ENCODE data around the gene CABP1. TPM values are rescaled to one million over a fixed set of nuclear protein-coding genes. Genes with fewer than 3 reads are reported as not detected.
A peak's percentile ranks its signal among the peaks of the same experiment; 100 is the strongest.
"Not testable (repeated sequence)": the region's sequence is repeated elsewhere in the genome, so short reads cannot be mapped to it uniquely, and the experiment has no call there.

Gene CABP1
- total RNA-seq, 1 experiment from 2014 or later: 0.83 TPM

DNA sequence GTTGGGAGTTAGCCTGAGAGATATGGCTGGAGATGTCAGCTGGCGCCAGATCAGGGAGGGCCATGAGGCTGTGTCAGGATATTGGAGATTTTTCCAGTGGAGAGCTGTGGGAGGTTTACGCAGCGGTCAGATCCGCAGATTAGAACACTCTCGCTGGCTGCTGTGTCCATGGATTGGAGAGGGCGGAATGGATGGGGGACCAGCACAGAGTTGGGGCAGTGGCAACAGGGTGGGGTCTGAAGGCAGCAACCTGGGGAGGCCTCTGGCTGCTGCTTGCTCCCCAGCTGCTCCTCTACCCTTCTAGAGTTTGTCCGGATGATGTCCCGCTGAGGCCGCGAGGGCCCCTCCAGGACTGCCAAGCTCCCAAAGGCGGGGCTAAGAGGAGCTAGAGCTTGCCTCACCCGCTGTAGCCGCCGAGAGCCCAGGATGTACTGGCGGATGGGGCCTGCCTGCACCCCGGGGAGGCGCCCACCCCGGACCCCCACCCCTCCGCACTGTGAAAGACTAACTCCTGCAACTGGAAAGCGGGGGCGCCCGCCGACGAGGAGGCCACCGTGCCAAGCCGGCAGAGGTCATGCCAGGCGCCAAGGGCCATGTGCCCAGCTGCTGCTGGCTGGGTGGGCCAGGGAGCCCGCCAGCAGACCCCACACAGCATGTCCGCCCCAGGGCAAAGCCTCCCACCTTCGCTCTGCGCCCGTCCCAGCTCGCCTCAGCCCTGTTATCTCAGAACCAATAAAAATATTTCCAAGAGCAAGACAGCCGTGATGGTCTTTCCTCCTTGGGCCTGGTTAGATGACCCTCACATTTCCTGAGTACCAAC, 26.4 kb downstream of the CABP1 start:
- DNase-seq (ENCODE audit: low spot score): no peak

DNA sequence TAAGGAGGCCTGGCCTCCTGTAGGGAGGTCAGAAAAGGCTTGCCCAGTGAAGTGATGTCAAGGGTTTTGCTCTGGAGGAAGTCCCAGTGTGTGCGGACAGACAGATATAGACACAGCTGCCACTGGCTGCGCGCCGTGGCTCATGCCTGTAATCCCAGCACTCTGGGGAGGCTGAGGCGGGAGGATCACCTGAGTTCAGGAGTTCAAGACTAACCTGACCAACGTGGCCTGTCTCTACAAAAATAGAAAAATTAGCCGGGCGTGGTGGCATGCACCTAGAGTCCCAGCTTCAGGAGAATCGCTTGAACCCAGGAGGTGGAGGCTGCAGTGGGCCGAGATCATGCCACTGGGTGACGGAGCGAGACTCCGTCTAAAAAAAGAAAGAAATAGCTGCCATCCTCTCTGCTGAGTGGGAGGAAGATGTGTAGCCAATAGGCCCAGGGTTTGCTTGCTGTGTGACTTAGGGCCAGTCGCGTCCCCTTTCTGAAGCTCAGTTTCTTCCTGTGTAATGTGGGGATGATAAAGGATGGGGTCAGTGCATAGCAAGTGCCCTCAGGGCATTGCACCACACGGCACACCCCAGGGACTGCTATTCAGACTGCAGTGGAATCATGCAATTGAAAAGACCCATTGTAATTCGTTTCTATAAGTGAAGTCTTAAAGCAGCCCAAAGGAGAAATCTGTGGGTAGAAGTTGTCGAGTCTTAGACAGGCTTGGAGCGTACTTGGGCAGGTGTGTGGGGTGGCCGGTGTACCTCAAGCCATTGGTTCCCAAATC, 27.9 kb downstream of the CABP1 start:
- DNase-seq (ENCODE audit: low spot score): no peak

- DNase-seq (ENCODE audit: low spot score): no peak
Observed at GRCh38 chr12:120668868-120669840, 28.7 kb downstream of the CABP1 start.

- not testable (repeated sequence) for DNase-seq (ENCODE audit: low spot score)
Observed at GRCh38 chr12:120670237-120670636, 29.8 kb downstream of the CABP1 start.

GRCh38 chr12:120670667-120671066, 30.2 kb downstream of the CABP1 start:
- no peak for DNase-seq (ENCODE audit: low spot score)

DNA sequence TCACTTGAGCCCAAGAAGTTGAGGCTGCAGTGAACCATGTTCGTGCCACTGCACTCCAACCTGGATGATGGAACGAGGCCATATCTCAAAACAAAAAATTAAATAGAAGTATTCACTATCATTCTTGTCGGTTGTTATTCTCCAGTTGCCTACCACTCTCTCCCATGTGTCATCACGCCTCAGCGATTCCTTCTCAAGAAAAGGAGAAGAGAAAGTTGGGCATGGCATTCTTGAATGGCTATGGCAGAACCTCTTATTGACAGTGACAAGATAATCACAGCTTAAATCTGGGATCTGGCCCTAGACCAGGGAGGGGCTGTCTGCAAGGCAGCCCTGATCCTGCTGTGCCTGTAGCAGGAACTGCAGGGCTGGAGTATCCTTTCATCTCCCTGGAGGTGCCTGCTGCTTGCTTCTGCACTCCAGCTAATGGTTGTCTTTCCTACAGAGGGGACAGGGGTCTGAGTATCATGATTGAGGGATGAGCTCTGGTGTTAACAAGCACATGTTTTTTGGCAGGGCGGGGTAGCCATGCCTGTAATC, 33.7 kb downstream of the CABP1 start:
- DNase-seq (ENCODE audit: low spot score): no peak

DNA sequence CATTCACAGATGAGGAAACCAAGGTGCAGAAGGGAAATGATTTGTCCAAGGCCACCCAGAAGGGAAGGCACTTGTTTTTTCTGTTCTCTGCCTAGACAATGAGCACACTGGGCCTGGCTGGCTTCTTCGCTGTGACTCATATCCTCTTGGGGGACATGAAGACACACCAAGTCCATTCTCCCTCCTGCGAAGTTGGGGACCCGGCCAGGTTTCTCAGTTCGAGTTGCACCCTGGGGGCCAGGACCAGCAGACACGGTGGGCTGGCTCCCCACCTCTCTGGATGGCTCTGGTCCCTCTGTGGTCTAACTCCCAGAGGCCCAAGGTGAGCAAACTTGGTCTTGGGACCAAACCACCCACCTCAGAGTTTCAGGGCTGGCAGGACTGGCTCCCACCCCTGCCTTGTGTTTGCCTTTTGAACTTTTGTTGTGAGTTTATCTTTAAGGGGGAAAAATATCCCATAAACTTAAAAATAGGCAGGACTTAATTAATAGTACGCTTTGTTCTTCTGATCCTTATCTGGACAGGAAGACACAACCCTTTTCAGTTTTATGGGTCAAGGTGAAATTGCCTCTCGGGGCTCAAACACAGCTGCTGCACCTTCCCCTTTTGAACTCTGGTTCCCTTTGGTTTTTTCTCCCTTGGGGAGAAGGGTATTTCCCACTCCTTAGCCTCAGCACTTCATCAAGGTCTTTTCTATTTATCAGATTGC, 37.5 kb downstream of the CABP1 start:
- peak; percentile 65 for DNase-seq (ENCODE audit: low spot score)

DNA sequence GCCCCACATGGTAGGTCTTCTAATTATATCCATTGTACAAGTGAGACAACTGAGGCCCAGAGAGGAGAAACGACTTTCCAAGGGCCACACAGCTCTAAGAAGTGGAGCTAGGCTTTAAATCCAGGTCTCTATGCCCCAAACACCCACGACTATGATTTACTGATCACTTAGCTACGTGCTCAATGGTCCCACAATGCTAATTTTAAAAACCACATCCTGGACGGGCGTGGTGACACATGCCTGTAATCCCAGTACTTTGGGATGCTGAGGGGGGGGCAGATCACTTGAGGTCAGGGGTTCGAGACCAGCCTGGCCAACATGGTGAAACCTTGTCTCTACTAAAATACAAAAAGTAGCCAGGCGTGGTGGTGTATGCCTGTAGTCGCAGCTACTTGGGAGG, 38.1 kb downstream of the CABP1 start:
- peak; percentile 39 for DNase-seq (ENCODE audit: low spot score)

DNA sequence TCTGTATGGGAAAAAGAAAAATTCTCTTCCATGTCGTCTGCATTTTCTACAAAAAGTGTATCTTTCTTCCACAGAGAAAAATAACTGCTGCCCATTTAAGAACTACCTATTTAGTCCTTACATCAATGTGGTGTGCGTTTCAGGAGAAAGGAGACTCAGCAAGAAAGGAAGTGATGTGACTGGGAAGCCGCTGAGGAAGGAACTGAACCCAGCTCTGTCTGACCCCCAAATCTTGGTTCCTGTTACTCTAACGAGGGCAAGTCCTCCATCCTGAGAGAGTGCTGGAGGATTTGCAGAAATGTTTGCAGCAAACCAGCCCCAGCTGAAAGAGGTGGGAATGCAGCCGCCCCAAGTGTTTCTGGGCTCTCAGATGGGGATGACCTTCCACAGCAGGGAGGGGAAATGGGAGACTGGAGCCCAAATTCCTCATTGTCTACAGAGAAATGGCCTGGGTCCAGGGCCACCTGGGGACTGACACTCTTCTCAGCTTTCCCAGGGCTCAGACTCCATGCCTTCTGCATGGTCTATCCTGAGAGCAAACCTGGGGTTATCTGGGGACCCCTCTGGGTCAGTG, 39.8 kb downstream of the CABP1 start:
- DNase-seq (ENCODE audit: low spot score): no peak

DNA sequence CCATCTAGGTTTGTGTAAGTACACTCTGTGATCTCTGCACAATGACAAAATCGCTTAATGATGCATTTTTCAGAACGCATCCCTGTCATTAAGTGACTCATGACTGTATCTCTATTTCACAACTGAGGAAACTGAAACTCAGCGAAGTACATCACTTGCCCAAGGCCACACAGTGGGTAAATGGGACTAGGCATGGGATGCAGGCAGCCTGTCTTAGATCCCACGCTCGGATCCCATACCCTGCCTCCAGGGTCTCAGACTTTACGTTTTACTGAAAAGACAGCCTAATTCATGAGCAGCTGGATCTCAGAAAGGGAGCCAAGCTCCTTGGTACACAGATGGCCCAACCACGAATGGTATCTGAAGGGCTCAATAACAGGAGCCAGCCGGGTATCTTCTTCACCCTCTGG, 44.1 kb downstream of the CABP1 start:
- DNase-seq (ENCODE audit: low spot score): no peak

DNA sequence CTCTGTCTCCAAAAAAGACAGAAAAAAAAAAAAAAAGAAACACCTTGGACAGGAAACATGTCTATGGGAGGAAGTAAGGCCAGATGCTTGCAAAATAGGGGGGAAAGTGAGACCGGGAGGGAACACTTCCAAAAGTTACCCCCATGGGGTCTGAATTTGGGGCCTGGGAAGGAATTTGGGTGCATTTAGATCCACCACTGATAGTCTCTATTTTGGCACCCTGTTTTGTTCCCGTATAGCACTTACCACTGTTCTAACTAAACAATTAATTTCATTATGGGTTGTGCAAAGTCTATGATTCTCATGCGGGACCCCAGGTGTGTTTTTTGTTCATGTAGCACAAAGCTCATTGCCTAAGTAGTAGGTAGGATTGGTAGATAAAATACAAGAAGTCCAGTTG, 45.1 kb downstream of the CABP1 start:
- DNase-seq (ENCODE audit: low spot score): no peak

DNA sequence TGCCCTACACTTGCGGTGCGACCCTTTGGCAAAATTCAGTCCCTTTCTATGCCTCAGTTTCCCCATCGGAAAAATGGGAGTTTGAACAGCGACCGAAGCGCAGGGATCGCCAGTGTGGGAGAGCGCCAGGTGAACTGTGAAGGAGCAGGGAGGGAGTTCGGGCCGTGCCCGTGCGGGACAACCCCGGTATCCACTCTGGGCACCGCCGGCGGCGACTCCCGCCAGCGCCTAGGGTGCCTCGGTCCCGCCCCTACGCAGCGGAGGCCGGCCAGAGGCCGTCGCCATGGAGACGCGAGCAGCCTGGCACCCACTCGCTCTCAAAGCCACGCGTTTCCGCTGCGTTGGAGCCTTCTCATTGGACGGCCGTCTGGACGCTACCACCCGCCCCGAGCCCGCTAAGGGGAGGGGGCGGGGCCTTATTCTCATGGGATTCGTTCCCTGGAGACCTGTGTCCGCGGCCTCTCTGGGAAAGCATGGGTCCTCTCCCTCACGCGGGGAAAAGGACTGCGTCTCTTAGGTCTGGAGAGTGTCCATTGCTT, 45.8 kb downstream of the CABP1 start:
- peak; percentile 96 for DNase-seq (ENCODE audit: low spot score)

DNA sequence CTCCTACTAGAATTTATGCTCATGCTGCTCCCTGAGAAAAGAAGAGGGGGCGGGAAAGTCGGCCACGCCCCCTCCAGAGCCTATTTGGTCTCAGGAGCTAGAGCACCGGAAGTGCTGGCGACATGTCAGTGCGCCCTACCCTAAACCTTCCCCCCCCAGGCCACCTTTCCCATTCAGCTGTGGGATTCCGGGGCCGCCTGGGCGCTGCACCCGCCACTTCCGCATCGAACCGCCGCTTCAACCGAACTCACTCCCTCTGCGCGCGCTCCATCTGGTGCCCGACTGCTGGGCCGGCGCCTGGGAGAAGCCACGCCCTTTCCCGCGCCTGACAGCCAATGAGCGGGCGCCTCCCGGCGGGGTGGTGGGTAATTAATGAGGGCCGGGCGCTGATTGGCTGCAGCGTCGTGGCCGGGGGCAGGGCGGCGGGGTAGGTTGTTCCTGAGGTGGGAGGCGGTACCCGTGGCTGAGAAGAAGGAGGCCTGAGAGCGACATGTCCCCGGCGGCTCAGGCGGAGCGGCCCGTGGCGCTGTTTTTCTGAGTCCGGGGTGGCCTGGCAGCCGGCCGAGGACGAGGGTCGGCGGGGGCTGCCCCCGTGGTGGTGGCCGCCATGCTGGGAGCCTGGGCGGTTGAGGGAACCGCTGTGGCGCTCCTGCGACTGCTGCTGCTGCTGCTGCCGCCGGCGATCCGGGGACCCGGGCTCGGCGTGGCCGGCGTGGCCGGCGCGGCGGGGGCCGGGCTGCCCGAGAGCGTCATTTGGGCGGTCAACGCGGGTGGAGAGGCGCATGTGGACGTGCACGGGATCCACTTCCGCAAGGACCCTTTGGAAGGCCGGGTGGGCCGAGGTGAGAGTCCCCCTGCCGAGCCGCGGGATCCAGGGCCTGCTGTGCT, 46.5 kb downstream of the CABP1 start, which contains the start of gene MLEC:
TSS of gene MLEC (plus strand) at position 460 of the 888 bp plus-strand sequence. CDS start at position 608, 148 bp downstream.
- peak; percentile 94 for DNase-seq (ENCODE audit: low spot score)

DNA sequence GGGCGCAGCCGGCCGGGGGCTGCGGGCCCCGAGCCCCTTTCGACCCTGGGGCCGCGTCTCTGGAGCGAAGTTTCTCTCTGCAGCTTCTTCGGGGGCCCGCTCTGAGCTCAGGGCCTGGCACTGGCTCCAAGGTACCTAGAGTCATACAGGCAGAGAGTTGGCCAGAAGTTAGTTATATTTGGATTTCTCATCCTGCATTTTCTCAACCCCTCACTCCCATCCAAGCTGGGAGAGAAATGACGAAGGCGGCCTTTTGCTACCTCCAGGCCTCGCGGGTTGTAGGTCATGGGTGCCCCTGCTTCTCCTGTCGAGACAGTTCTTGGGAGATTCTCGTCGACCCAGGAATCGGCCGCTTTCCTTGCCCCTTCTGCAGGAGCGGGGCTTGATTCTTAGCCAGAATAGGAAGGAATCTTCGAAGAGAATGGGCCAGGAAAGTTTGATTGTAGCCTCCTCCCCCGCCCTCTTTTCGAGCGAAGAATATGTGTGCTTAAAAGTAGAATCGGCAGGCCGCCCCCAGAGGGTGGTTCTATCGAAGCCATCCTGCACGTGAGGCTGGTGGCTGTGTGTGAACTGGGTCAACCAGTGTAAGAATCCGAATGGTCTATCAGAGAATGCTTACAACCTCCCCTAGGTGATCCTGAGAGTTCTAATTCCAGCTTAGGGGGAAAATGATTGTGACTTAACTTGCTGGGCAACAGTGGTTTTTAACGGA, 47.3 kb downstream of the CABP1 start:
- no peak for DNase-seq (ENCODE audit: low spot score)

- DNase-seq (ENCODE audit: low spot score): no peak
Observed at GRCh38 chr12:120688527-120689071, 48.2 kb downstream of the CABP1 start.

GRCh38 chr12:120689397-120690082, 49.1 kb downstream of the CABP1 start:
- no peak for DNase-seq (ENCODE audit: low spot score)

DNA sequence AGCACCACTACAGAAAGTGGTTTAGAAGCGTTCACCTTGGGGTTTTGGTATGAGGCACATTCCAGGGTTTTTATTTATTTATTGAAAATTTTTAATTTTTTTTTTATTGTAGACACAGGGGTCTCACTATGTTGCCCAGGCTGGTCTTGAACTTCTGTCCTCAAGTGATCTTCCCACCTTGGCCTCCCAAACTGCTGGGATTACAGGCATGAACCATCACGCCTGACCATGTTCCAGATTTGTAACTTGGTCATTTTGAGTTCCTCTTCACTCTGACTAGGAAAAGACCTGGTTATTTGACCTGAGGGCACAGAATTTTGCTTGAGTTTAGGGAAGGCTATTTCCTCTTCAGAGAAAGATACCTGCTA, 49.6 kb downstream of the CABP1 start:
- no peak for DNase-seq (ENCODE audit: low spot score)

DNA sequence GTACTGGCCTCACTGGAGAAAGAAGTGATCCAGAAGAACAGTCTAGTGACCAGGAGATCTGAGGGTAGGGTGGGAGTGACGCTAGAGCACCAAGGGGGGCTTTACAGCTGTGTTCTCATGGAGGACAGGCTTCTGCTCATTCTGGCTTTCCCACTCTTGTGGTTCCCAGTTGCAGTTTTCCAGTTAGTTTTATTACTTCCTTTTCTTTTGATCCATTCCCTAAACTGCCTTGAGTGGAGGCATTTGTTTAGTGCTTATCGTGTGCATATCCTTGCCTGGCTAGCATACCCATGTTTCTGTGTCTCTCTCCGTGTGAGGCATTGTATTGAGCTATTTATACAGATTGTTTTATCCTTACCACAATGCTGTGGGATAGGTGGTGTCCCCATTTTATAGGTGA, 50.6 kb downstream of the CABP1 start:
- no peak for DNase-seq (ENCODE audit: low spot score)
